ENCODE data around the gene LIN9.

The LIN9 gene

GRCh38 chr1:226320930-226321329 lies 12.0 kb upstream of the LIN9 start:
- DNase-seq, result no peak

GRCh38 chr1:226318471-226318870 lies 9.5 kb upstream of the LIN9 start:
- DNase-seq, result no peak

- no peak for DNase-seq
Observed at GRCh38 chr1:226314055-226314454, 5.1 kb upstream of the LIN9 start.

- no peak for DNase-seq
Observed at GRCh38 chr1:226312065-226312464, 3.1 kb upstream of the LIN9 start.

GRCh38 chr1:226311376-226311775 lies 2.4 kb upstream of the LIN9 start:
- DNase-seq, result no peak

DNA sequence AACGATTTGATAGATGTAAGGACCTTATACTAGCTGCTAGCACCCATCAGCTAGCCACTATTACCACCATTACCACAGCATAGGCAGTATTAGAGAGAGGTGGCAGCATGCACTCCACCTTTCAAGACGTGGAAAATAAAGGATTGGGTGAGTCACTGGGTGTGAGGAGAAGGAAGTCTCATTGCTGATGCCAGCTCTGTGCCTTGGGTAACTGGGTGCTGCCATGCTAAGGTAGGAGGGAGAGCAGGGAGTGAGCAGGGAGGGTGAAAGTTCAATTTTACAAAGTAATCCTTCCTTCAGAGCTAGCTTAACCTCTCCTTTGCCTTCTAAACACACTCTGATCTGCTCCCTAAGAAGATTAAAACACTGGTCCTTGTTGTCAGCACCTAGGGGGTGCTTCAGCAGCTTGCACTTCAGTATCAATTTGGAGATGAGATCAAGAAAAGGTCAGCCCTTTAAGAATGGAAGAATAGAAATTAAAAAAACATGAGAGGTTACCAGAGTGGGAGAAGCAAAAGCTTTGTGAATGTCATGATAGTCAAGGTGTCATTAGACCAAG lies 1.8 kb upstream of the LIN9 start:
- DNase-seq, result no peak

- DNase-seq, result no peak
Observed at GRCh38 chr1:226310245-226310540, 1.2 kb upstream of the LIN9 start.

- DNase-seq, result peak; percentile 84
Observed at GRCh38 chr1:226309398-226310244, 657 bp upstream of the LIN9 start.

DNA sequence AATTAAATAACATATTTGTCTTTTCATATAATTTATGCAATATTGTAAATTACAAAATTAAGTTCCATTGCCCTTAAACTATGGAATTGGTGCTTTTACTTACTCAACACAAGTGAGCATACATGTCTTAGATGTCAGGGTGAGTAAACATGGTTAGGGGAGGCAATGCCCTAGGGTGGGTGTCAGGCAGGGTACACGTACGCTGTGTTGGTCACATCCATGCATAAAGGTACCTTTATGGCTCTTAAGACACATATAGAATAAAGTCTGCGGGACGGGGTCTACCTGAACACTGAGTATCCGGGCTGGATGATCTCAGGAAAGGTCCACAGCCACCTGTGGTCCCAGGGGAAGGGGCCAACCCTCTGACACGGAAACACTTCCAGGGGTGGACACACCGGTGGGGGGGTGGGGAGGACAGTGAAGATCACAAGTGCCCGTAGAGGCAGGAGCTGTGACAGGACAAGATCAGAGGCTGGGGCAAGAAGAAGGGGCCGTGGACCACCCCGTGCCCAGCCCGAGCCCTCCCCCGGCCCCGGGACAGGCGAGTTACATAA lies 720 bp downstream of the LIN9 start:
- no peak for DNase-seq

- DNase-seq, result no peak
Observed at GRCh38 chr1:226306425-226306824, 2.5 kb downstream of the LIN9 start.

- DNase-seq, result no peak
Observed at GRCh38 chr1:226305184-226305583, 3.8 kb downstream of the LIN9 start.

- DNase-seq, result no peak
Observed at GRCh38 chr1:226304291-226304955, 4.5 kb downstream of the LIN9 start.

DNA sequence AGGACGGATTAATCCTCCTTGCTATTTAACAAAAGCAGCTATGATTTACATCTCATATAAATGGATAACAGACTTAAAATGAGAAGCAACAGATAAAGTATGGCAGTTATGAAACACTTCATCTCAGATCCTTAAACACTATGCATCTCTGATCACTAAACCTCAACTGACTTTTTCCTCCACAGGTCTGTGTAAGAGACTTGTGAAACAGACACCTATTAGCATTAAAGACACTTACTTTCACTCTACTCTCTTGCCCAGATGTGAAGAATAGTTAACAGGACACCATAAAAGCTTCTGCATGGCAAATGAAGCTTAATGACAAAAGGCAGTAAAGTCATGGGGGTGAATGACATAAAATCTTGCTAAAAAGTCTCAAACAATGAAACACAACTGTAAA lies 6.2 kb downstream of the LIN9 start:
- DNase-seq, result no peak

DNA sequence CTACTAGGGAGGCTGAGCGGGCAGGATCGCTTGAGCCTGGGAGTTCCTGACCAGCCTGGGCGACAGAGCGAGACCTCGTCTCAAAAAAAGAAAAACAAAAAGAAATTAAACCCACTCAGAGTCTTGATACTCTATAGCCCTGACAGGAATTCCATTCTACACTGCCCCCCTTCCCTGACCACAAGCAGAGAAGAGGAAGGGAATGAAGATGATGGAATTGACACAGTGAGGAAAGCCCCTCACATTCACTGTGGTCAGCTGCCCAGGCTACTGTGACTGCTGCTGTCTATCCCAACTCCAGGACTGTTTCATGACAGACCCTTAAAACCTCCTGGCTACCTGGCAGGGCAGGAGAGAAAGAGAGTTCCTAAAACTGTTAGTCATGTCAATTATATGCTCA lies 12.1 kb downstream of the LIN9 start:
- DNase-seq, result no peak

DNA sequence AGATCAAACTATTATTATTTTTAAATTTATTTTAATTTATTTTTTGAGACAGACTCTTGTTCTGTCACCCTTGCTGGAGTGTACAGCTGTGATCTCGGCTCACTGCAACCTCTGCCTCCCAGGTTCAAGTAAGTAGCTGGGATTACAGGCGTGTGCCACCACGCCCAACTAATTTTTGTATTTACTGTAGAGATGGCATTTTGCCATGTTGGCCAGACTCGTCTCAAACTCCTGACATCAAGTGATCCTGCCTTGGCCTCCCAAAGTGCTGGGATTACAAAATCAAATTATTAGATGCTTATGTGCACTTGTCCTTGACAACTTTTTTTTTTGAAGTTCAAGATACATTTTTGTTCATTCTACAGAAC lies 15.4 kb downstream of the LIN9 start:
- no peak for DNase-seq

GRCh38 chr1:226292874-226293552 lies 16.0 kb downstream of the LIN9 start:
- no peak for DNase-seq

- no peak for DNase-seq
Observed at GRCh38 chr1:226287587-226287986, 21.4 kb downstream of the LIN9 start.

GRCh38 chr1:226281058-226281457 lies 27.9 kb downstream of the LIN9 start:
- DNase-seq, result no peak

DNA sequence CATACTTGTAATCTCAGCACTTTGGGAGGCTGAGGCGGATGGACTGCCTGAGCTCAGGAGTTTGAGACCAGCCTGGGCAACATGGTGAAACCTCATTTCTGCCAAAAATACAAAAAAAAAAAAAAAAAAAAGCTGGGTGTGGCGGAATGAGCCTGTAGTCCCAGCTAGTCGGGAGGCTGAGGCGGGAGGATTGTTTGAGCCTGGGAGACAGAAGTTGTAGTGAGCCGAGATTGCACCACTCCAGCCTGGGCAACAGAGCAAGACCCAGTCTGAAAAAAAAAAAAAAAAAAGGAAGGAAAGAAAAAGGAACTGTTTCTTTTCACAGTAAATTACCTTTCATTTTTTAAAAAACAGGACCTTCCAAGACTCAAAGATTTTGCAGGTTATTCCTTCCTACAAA lies 29.5 kb downstream of the LIN9 start:
- DNase-seq, result no peak

DNA sequence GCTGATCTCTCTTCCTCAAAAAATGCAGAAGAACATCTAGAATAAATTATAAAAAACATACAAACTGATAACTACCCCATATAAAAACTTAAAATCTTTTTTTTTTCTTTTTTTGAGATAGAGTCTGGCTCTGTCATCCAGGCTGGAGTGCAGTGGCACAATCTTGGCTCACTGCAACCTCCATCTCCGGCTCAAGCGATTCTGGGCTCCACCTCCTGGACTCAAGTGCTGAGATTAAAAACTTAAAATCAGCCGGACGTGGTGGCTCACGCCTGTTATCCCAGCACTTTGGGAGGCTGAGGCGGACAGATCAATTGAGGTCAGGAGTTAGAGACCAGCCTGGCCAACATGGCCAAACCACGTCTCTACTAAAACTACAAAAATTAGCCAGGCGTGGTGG lies 31.1 kb downstream of the LIN9 start:
- no peak for DNase-seq

- no peak for DNase-seq
Observed at GRCh38 chr1:226276987-226277386, 32.0 kb downstream of the LIN9 start.

DNA sequence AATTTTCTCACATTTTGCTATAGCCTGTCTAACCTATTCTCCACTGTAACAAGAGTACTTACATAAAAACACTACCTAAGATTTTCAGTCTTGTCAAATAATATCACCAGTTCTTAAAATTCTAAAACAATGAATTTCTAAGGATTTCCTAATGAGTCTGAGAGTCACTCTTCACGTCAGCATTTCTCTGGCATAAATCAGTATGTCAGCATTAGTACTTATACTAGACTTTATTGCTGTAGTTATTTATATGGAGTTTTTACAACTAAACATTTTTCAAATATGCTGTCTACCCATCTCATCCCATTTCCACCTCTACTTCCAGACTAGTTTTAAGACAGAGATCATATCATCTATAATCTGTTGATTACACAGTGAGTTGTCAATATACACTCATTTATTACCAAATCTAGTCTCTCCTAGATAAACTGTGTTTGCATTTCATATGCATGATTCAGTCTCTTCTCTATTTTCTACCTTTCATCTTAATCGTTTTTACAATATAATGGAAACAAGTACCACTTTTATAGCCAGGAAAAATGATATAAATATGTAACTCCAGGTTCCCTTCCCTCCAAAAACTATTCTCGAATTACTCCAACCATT lies 32.8 kb downstream of the LIN9 start:
- DNase-seq, result no peak

DNA sequence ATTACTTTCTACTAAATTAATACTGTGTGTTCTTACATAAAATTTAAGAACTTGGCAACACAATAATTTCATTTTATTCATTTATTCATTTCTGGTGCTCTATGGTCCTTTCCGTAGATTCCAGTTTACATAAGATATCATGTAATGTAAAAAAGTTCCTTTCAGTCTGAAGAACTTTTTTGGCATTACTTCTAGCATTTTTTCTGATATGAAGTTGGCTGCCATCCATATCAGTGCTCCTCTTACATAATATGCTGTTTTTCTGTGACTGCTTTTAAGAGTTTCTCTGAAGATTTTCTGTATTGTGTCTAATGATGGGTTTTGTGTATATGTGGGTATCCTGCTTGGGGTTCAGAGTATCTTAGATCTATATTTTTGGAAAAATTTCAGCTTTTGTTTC lies 34.8 kb downstream of the LIN9 start:
- no peak for DNase-seq
